Endodermal cell (in vitro differentiated cells): ENCODE measurements around the gene CPNE5. TPM values are rescaled to one million over a fixed set of nuclear protein-coding genes. Genes with fewer than 3 reads are reported as not detected.
A peak's percentile ranks its signal among the peaks of the same experiment; 100 is the strongest.

Source experiments
- DNase-seq: peaks from one replicate; pipeline ENCODE4 v3.0.0-alpha.2; 2017
- H3K27ac ChIP-seq: 2 replicates; pipeline ENCODE4 v1.5.1; 2013; ENCODE audit warnings: mild to moderate bottlenecking, low read depth, low read length, moderate library complexity
- H3K27me3 ChIP-seq: 2 replicates; pipeline ENCODE4 v1.6.1; 2013; ENCODE audit warnings: mild to moderate bottlenecking, low read length, moderate library complexity; ENCODE audit not compliant: insufficient read depth, control insufficient read depth, poor library complexity, severe bottlenecking
- H3K36me3 ChIP-seq: 2 replicates; pipeline ENCODE4 v1.7.0; 2013; ENCODE audit warnings: mild to moderate bottlenecking, low read length, moderate library complexity; ENCODE audit not compliant: control insufficient read depth, insufficient read depth
- H3K4me1 ChIP-seq: one replicate; pipeline ENCODE4 v1.7.0; 2013; ENCODE audit warnings: low read length; ENCODE audit not compliant: control insufficient read depth, insufficient read depth
- H3K4me3 ChIP-seq: 2 replicates; pipeline ENCODE4 v1.5.1; 2013; ENCODE audit warnings: mild to moderate bottlenecking, low read length, moderate library complexity
- H3K9ac ChIP-seq: 2 replicates; pipeline ENCODE4 v1.6.1; 2013; ENCODE audit warnings: mild to moderate bottlenecking, low read length, moderate library complexity; ENCODE audit not compliant: poor library complexity, severe bottlenecking; ENCODE audit errors: extremely low read depth
- H3K9me3 ChIP-seq: 2 replicates; pipeline ENCODE4 v1.6.1; 2013; ENCODE audit warnings: mild to moderate bottlenecking, low read length, moderate library complexity; ENCODE audit not compliant: control insufficient read depth
- H3K27ac Mint-ChIP-seq: 2 replicates; pipeline ENCODE4 v1.8.0; 2020; ENCODE audit warnings: mixed read lengths
- H3K27me3 Mint-ChIP-seq: 2 replicates; pipeline ENCODE4 v1.8.0; 2021; ENCODE audit warnings: mild to moderate bottlenecking, mixed read lengths; ENCODE audit not compliant: insufficient read depth
- H3K36me3 Mint-ChIP-seq: 2 replicates; pipeline ENCODE4 v1.8.0; 2020; ENCODE audit warnings: low read depth, mixed read lengths
- H3K4me1 Mint-ChIP-seq: 2 replicates; pipeline ENCODE4 v1.8.0; 2020; ENCODE audit warnings: mixed read lengths
- H3K4me3 Mint-ChIP-seq: 2 replicates; pipeline ENCODE4 v1.8.0; 2020; ENCODE audit warnings: mild to moderate bottlenecking, moderate library complexity, mixed read lengths
- H3K9me3 Mint-ChIP-seq: 2 replicates; pipeline ENCODE4 v1.8.0; 2020; ENCODE audit warnings: mild to moderate bottlenecking, mixed read lengths
- CTCF ChIP-seq: fragments of 200-600 bp; sonication (generic); conservative IDR thresholded peaks from 2 replicates; pipeline ENCODE4 v1.5.0; 2021; ENCODE audit warnings: antibody characterized with exemption, mild to moderate bottlenecking
- WGBS, 2 experiments: methylation state at CpG; one replicate each; pipeline versions ENCODE4 v1.1.5 to v1.1.7; 2013; ENCODE audit warnings: missing lambda C conversion rate in 2 of 2, mixed read lengths in 1 of 2; ENCODE audit not compliant: insufficient coverage in 1 of 2, insufficient read length in 1 of 2; 5-methylcytosine and 5-hydroxymethylcytosine counted together
- total RNA-seq, 2 donors: library from RNA; stranded (reverse); fragmentation: NEBNext Ultra II Directional in 1 of 2; extraction: Animal tissue kit (Norgen Biotek cat#: 25700) in 1 of 2; gene quantifications; 2 replicates in 1 of 2; 3 replicates in 1 of 2; pipeline ENCODE4 v1.2.1, GENCODE V29; 2021

The CPNE5 gene
- total RNA-seq, 2 donors from 2014 or later: 0.26 to 0.42 TPM

DNA sequence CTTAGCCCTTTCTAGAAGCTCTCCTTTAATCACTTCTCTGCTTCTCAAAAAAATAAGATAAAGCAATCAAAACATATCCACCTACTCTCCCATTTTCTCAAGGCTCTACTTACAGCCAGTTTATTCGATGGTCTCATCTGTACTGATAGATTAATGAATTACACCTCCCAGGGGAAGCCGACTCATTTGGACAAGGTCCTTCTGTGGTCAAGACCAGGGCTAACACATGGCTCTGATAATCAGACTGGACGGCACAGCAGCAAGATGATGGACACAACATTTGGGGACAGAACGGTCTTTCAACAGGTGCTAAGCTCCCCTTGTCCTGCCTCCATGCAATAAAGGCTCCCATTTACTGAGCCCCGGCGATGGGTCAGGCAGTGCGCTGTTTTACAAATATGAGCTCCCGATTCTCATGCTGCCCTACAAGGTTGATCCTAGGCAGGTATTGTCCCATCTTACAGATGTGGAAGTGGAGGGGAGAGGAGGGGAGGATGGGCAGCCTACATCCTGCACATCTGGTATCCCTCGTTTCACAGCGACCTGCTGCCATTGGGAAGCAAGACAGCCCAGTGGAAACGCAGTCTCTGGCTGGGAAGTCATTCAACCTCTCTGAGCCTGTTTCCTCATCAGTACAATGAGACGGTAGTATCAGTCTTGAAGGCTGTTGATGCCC is 15.7 kb downstream of the CPNE5 start:
- no peaks in the 10 kb centered on the region for H3K4me1 ChIP-seq
- Mint-ChIP-seq H3K27ac (no peak overlapping the region), H3K27me3 (peaks cover 4% of the 10 kb centered on the region), H3K4me3 (no peak overlapping the region), H3K9me3 (peaks cover 11% of the 10 kb centered on the region), H3K36me3 (no peaks in the 10 kb centered on the region), H3K4me1 (peaks cover 14% of the 10 kb centered on the region)
- no peak for DNase-seq
- no peaks in the 10 kb centered on the region for H3K27me3 ChIP-seq
- H3K36me3 ChIP-seq: no peaks in the 10 kb centered on the region
- no peaks in the 10 kb centered on the region for H3K9me3 ChIP-seq
- H3K4me3 ChIP-seq: no peak overlapping the region
- no peak for TF ChIP-seq CTCF
- peak overlapping the region; percentile 76 for H3K27ac ChIP-seq
- H3K9ac ChIP-seq: no peak overlapping the region
- 93 to 98% methylated on average over 11 to 12 of the region's 12 CpGs for WGBS, 2 experiments

DNA sequence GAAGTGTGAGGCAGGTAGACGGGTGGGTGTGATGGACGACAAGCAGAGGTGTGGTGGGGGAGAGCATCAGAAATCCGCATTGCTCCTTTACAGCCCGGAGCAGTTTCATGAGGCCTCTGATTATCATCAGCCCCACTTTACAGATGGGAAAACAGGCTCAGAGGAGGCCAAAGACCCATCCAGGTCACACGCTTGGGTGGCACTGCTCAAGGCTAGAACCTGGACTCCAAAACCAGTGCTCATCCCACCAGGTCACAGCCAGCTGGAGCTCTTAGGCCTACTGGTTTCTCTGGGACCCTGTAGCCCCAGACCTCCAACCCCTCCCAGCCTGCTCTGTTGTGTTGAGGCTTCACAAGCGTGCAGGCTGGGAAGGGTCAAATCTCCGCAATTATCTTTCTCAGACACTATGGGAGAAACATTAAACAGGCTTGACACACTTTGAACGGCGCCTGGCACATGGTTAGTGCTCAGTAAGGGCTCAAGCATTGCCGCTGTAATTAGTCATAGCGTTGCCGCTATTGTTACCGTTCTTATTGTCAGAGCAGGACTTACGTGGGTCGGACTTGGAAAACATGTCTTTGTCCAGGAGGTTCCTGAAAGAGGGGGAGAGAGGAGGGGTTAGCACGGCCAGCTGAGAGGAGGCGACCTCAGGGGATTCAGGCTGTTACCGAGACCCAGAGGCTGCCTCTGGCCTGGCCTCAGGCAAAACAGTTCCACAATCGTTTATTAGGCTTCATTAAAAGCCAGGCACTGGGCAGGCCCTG is 16.6 kb downstream of the CPNE5 start:
- H3K27me3 ChIP-seq: no peaks in the 10 kb centered on the region
- H3K4me3 ChIP-seq: no peak overlapping the region
- Mint-ChIP-seq H3K27me3 (peaks cover 4% of the 10 kb centered on the region), H3K9me3 (peaks cover 11% of the 10 kb centered on the region), H3K36me3 (no peaks in the 10 kb centered on the region), H3K4me1 (peaks cover 14% of the 10 kb centered on the region), H3K4me3 (no peak overlapping the region), H3K27ac (no peak overlapping the region)
- DNase-seq: no peak
- TF ChIP-seq CTCF: no peak
- H3K4me1 ChIP-seq: no peaks in the 10 kb centered on the region
- peak overlapping the region; percentile 76 for H3K27ac ChIP-seq
- H3K9me3 ChIP-seq: no peaks in the 10 kb centered on the region
- 82 to 83% methylated on average over 17 to 19 of the region's 19 CpGs for WGBS, 2 experiments
- no peaks in the 10 kb centered on the region for H3K36me3 ChIP-seq
- H3K9ac ChIP-seq: no peak overlapping the region

GRCh38 chr6:36821581-36822335 is 17.5 kb downstream of the CPNE5 start:
- no peaks in the 10 kb centered on the region for H3K36me3 Mint-ChIP-seq
- peaks cover 14% of the 10 kb centered on the region for H3K4me1 Mint-ChIP-seq
- H3K27me3 Mint-ChIP-seq: peaks cover 4% of the 10 kb centered on the region
- Histone ChIP-seq H3K4me3 (no peak overlapping the region), H3K36me3 (no peaks in the 10 kb centered on the region), H3K9me3 (no peaks in the 10 kb centered on the region), H3K9ac (no peak overlapping the region), H3K27me3 (no peaks in the 10 kb centered on the region), H3K4me1 (no peaks in the 10 kb centered on the region), H3K27ac (no peak overlapping the region)
- DNase-seq: no peak
- peaks cover 11% of the 10 kb centered on the region for H3K9me3 Mint-ChIP-seq
- 91 to 96% methylated on average over 11 to 14 of the region's 14 CpGs for WGBS, 2 experiments
- H3K4me3 Mint-ChIP-seq: no peak overlapping the region
- no peak for TF ChIP-seq CTCF
- H3K27ac Mint-ChIP-seq: no peak overlapping the region
